ENCODE measurements around the gene SPATA9.

DNA sequence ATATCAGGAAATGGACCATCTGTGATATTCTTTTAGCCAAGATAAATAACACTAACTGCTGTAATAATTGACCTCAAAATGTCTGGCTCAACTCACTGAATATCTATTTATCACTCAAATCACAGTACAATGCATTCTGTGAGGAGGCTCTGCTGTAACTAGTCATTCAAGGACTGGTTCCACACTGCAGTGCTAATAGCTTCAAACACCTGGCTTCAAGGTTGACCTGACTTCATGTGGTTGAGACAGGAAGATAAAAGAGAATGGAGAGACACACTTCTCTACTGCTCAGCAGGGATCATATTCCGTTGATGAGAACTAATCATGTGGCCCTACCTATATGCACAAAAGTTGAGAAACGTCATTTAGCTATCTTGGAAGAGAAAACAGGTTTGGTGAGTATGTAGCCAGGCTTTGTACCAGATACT lies 45.0 kb upstream of the SPATA9 start:
- TF ChIP-seq, protein P1, sequence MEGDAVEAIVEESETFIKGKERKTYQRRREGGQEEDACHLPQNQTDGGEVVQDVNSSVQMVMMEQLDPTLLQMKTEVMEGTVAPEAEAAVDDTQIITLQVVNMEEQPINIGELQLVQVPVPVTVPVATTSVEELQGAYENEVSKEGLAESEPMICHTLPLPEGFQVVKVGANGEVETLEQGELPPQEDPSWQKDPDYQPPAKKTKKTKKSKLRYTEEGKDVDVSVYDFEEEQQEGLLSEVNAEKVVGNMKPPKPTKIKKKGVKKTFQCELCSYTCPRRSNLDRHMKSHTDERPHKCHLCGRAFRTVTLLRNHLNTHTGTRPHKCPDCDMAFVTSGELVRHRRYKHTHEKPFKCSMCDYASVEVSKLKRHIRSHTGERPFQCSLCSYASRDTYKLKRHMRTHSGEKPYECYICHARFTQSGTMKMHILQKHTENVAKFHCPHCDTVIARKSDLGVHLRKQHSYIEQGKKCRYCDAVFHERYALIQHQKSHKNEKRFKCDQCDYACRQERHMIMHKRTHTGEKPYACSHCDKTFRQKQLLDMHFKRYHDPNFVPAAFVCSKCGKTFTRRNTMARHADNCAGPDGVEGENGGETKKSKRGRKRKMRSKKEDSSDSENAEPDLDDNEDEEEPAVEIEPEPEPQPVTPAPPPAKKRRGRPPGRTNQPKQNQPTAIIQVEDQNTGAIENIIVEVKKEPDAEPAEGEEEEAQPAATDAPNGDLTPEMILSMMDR (IDR thresholded peaks at IDR 0.05; ENCODE audit: borderline replicate concordance, extremely low read depth, low read length, poor library complexity, severe bottlenecking), result no peak
- TF ChIP-seq EZH2 (IDR thresholded peaks at IDR 0.05; ENCODE audit: borderline replicate concordance, low read depth, low read length, severe bottlenecking), result no peak

Data from DND-41 (cell line).